ENCODE data around the gene FHIT.
"Not testable (repeated sequence)": the region's sequence is repeated elsewhere in the genome, so short reads cannot be mapped to it uniquely, and the experiment has no call there.

The FHIT gene

DNA sequence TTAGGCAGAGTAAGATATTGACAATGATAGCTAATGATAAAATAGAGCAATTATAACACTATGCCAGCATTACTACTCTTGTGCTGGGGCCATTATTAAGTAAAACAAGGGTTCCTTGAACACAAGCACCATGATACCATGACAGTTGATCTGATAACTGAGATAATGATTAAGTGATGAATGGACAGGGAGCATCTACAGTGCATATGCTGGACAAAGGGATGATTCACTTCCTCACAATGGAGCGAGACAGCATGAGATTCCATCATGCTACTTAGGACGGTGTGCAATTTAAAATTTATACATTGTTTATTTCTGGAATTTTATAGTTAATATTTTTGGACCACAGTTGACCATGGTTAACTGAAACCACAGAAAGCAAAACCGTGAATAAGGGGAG is 156.6 kb downstream of the FHIT start:
- no peak for DNase-seq

DNA sequence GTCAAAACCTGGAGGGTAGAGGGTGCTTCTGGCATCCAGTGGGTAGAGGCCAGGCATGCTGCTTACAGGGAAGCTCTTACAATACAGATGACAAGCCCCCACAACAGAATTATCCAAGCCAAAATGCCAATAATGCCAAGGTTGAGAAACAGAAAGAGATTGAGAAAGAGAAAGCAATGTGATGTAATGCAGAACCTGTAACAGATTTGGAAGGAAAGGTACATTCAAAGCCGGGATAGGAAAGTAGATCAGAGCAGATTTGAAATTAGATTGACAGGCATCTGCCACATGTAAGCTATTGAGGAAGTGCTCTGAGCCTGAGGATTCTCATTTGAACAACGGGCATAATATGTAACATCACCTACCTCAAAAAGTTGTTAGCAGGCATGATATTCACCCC is 157.9 kb downstream of the FHIT start:
- DNase-seq = no peak

DNA sequence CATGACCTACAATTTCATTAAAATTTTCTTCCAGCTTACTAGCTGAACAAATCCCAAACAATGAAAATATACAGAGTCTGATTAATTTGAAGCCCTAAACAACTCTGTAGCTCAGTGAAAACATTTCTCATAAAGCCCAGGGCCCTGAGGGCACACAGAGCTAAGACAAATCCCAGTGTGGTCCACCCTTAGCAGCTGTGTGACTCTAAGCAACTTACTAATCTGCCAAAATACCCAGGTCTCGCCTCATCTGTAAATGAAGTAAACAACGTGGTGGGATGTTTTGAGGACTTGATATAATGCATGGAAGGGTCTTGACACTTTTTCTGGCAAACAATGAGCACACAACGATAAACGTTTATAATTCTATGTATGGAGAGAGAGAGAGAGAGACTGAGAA is 158.4 kb downstream of the FHIT start:
- DNase-seq = no peak

DNA sequence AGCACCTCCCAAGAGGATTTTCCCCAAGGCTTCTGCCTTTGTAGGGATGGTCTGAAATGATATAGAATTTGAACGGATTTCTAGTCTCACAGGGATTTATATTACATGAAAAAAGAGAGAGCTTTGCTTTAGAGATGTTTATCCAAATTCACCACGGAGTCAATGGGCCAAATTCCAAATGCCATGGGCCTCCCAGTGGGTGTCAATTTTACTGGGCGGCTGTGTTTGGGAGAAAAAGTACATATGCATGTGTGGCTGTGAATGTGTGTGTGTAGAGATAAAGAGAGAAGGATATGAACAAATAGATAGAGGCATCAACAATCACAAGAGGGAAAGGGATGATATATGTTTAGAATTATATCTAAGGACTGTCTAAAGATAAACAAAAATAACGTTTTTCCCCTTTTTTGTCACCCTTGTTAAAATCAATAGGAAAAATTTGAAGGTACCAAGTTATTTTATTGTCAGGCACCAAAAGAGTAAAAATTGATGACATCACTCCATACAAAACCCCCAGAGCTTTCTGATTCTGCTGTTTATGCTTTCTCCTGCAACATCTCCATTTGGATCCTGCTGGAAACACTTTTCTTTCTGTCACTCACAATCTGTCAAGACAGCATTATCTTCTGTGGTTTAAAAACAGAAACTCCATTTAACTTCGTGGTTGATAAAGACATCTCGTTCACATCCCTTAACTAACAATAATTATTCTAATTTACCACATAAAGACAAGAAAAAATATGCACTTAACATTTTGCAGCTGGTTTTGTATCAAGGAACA is 160.7 kb downstream of the FHIT start:
- no peak for DNase-seq

DNA sequence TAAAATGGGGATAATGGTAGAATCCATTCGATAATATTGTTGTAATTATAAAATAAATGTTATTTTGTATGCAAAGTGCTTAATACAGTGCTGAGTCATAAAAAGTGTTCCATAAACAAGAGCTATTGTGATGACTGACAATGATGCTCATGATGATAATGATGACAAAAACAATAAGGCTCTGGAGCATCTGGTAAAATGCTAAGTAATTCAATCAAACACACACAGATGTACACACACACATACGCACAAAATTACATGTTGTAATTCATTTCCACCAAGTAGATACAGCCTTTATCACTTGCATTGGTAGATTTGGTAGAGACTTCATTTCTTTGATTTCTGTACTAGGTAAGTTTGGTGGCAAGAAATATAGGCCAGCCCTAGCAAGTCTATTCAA is 163.8 kb downstream of the FHIT start:
- no peak for DNase-seq

DNA sequence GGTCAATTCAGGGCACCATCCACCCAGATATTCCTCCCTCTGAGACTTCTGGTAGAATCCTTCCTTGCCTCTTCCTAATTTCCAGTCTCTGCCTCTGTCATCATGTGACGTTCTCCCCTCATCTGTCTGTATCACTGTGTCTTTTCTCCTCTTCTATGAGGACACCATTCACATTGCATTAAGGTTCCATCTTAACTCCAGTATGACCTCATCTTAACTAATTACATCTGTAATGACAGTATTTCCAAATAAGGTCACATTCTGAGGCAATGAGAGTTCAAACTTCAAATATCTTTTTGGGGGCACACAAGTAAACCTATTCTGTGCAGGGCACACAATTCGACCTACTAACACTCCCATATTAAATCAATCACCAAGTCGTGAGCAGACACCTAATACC is 169.7 kb downstream of the FHIT start:
- no peak for DNase-seq

DNA sequence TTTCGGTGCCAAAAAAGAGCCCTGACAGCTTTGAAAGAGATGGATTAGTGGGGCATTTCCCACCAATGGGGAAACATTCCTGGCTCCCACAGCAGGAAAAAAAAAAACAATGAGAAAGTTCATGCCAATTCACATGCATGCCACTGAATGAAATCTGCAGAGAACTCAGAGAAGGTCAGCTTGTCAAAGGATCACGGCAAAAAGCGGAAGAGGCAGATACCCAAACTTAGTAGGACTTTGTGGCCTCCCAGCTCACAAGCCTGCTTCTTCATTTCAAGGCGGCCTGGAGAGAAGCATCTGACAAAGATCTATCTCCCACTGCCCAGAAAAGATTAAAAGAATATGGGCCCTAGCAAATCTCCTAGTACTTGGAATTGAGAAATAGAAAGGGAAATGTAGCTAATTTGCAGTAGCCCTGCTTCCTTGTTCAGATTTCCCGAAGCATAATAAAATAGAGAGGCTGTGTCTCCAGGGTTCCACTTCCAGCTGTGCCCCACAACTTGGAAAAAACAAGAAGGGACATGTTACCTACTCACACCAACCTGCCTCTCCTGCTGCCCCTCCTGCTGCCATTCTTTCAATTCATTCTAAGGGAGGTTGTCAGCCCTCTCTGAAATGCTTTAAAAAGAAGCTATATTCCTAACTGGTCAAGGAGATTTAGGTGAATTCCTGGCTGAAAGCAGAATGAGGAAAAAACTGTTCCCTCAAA is 170.4 kb downstream of the FHIT start:
- no peak for DNase-seq

DNA sequence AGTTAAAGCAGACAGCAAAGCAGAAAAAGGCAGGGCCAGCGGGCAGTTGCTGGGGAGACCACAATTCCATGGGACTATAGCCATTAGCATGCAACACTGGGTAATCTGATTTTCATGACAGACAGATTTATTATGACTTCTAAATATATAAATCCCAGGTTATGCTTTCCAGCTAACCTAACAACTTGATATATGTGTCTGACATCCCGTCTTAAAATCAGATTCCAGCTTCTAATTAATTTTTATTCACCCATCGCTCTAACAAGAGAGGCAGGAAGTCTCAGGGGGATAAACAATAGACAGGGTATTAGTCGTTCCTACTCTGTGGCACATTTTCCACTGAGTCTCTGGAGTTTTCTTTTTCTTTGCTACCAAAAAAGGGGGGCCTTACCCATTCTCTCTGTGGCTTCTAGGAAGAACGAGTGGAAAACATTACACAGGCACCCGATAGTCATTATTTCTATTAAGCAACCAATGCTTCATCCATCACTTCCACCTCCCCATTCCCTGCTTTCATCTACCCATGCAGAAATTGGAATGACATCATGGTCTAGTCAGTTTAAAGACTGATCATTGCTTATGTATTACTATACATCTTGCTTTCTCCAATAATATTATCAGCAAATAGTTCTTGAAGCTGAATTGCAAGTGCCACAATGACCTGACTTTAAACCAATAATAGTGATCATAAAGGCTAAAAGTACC is 173.1 kb downstream of the FHIT start:
- DNase-seq = no peak

DNA sequence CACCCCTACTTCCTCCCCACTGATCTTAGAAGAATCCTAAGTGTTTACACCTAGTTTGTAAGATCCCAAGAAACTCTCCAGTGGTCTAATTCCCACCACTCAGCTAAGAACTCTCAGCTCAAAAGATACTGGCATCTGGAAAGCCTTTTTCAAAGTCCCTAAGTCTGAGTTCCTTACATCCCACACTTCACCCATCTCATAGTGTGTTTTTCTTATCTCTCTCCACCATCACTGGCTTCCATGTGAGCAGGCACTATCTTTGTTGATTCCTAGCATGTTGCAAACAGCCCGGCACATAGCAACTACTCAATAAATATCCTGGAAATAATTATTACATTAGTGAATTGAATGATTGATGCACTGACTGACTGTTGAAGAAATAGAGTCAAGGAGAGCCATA is 173.7 kb downstream of the FHIT start:
- DNase-seq = no peak

DNA sequence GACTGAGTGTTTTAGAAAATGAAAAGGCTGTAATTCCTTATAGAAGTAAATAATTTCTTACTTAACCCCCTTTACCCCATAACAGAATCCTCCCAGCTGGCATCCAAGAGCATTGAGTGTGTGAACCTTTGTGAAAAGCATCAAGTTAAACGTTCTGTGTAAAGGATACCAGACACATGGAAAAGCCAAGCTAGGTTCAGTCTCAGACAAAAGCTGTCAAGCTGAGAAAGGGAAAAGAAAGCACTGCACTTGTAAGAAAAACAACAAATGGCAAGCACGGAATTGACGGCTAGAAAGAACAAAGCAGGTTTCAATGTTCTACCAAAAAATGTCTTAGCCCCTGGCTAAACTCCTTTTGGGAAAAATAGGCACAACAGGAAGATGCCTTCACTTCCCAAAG is 176.5 kb downstream of the FHIT start:
- no peak for DNase-seq

DNA sequence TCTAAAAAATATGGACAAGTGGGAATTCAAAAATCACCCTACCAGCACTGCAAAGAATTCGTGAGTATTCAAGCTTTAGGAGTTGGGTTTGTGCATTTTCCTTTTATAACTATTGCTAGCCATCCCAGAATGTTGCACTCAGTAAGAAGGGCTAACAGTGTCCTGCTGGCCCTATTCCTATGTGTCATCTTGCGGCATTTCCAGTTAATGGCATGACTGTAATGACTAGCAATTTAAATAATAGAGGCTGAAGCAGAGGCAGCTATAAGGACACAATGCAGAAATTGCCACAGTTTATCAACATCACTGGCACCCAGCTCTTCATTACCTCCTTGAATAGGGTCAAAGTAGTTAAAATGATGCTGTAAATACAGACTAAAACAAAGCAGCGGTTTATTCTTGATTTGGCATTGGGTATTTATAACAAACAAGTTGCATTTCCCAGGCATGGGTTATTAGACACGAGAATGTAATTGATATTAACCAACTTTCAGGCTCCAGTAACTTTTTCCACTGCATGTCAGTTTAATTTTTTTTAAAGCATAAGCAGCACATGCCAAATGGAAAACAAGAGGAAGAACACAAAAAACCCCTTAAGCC is 177.6 kb downstream of the FHIT start:
- no peak for DNase-seq

DNA sequence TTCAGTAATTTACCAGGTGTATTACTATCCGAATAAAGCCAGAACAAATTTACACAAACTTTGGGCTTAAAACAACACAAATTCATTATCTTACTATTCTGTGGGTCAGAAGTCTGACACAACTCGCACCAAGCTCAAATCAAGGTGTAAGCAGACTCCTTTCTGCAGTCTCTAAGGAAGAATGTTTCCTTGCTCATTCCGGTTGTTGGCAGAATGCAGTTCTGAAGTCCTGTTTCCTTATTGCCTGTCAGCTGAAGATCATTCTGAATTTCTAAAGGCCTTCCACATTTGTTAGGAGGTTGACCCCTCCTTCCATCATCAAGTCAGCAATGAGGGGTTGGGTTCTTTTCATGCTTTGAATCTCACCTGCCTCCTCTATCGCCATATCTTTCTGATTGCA is 183.2 kb downstream of the FHIT start:
- no peak for DNase-seq

DNA sequence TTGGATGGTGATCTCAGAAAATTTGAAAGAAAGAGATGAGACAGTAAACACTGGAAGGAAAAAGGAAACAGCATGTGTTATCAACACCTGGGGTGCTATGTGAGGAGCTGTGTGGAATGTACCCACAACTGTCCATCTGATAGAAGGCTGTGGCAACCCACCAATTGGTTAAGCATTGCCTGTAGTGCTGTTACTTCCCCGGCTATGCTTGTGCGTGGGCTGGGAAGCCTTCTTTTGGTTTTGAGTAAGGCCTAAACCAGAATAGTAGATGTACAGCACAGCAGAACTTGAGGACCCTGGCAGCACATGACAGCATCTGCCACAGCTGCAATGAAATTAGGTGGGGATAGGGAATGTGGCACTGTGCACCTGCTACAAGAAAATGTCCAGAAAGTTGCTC is 184.5 kb downstream of the FHIT start:
- no peak for DNase-seq

DNA sequence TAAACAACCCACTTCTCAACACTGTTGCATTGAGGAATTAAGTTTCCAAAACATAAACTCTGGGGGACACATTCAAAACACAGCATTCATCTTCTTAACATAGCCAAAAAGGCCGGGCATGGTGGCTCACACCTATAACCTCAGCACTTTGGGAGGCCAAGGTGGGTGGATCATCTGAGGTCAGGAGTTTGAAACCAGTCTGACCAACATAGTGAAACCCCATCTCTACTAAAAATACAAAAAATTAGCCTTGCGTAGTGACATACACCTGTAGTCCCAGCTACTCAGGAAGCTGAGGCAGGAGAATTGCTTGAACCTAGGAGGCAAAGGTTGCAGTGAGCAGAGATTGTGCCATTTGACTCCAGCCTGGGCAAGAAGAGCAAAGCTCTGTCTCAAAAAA is 185.0 kb downstream of the FHIT start:
- DNase-seq = not testable (repeated sequence)

DNA sequence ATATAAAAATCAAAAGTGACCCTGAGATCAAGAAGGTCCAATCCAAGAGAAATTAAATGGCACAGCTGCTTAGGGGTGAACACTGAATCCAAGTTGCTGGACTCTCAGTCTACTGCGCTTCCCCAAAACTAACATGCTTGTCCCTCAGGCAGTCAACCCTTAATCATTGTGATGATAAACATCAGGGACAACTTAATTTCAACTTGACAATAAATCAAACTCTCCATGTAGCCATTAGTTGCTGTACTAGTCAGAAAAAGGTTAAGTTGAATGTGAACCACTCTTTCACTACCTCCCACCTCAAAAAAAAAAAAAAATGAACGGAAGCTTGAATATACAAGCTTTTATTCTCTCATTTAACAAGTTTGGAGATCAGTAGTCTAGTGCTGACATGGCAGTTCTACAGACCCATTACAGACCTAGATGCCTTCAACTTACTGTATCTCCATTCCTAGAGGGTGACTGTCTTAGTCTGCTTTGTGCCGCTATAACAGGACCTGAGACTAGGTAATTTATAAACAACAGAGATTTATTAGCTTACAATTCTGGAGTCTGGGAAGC is 185.7 kb downstream of the FHIT start:
- DNase-seq = no peak

DNA sequence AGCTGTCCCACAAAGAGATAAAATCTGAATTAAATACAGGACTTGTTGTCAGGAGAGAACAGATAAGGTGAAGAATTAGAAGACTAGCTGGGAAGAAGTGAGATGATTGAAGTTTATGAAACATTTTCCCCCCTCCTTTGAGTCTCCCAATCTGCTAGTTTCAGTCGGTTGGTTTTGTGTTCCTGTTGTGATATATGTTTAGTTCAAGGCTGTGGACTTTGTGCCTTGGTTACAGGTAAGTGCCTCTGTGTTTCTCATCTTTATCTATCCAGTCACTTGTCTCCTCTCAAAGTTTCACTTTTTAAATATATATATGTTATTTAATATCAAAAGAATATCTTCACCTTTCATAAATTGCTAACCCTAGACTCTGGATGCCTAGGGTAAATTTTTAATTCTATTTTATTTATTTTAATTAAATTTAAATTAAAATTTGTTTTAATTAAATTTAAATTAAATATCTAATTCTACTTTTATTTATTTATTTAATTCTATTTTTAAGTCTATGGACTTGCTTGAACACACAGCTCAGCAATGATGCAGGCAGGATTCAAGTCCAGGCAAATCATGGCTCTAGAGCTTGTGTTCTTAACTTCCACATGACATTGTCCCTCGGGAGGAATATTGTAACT is 190.0 kb downstream of the FHIT start:
- no peak for DNase-seq

DNA sequence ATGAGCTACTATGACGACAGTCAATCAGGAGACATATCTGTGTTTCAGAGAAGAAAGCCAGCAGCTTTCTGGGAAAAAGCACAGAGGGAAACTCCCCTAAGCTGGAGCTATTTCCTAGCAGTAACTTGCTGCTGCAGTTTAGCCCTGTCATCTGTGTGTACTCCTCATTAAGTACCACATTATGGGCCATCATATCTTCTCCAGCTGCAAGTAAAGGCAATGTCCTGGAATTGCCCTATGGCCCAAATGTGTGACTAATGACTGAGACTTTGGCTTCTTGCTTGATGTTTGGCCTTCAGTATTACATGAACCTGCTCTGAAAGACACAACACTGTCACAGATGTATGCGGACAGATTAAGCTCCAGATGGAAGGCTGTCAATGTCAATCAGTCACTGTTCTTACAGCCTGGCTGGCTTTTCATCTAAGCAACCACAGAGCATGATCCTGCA is 190.8 kb downstream of the FHIT start:
- DNase-seq = no peak

DNA sequence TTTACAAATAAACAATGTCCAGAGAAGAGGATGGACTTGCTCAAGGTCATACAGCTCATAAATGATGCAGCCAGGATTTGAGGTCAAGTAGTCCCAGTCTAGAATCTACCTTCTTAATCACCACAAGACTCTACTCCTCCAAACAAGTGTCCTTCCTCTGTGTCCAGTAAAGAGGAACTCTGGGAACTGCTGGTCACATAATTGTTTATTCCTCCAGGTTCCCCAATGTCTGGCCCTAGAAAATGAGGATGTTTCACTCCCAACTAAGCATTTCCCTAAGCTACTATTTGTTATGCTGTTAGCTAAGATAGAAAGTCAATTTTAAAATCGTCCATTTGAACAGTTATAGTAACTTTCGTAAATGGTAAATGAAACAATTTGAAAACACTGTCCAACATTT is 192.4 kb downstream of the FHIT start:
- DNase-seq = no peak

DNA sequence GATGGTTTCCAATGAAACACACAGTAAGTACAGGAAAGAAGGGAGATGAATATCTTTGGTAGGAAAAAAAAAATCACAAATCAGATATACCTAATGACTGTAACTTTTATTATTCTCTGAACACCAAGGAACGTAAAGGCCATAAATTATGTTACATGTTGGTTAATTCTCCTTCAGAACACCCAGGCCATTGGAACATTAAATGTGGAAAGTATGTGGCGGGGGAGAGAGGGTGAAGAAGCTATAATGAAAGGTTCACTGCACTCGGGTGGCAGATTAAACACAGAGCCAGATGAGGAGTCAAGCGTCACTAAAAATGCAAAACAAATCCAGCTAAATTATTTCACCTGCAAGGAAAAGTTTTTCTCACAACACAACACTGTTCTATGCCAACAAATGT is 193.8 kb downstream of the FHIT start:
- DNase-seq = no peak

DNA sequence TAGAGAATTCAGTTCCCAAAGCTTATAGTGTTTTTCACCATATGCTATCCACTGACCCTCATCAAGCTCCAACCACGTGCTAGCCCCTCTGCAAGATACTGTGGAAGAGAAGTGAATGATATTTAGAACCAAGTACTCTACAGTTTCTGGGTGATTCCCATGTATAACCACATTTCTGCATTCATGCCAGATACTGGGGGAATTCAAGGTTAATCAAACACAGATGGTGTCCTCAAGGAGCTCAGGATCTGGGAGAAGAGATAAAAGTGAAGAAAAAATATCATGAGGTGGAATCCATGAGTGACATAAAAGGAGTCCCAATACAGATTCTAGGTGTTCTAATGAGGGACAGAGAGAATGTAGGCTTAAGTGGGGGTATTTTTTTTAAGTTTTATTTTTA is 195.8 kb downstream of the FHIT start:
- DNase-seq = no peak

DNA sequence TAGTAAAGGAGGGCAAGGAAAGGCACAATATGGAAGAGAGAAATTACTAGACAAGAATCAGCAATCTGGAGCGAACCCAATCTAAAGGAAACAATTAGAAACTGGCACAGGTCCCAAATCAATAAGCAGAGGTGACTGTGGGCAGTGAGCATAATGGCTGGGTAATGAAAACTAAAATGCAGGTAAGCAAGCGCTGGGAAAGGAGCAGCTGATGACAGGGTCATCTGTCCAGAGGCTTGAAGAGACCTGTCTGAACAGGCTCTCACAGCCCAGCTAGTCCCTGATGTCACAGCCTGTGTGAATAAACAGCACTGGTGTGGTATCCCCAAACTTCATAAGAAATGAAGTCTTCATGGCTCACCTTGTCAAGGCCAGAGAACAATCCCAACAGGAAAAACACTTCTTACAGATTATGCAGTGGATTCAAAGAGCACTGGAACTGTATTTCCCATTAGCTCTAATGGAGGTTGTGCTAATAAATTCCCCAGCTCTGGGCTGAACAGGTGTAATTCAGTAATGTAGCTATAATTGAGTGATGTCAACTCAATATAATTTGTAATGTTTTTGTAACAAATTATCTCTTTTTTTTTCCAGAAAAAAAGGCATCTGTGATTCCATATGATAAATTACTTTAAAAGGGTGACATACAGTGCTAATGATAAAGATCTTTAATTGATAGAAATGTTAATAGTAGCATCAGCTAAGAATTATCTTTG is 197.3 kb downstream of the FHIT start:
- no peak for DNase-seq

DNA sequence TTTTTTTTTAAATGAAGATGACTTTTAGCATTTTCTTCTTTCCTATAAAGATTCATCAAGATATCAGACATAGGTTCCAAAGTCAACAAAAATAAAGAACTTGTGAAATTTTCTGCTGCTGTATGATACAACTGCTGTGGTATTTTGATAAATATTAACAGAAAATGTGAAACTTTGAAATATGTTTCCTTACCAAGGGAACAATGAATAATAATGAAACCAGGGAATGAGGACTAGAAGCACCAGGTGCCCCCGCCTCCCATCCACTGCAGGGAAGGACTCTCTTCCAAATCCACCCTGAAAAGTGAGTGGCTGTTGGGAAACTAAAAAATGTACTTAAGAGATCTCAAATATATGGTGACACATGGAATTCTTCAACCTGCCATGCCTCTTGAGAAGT is 198.4 kb downstream of the FHIT start:
- no peak for DNase-seq

Measured in stimulated activated CD4-positive, alpha-beta T cell treated with anti-CD3 and anti-CD28 coated beads, Interleukin-2, amount 100 ng/mL, for 48 hours (primary cell).